ENCODE data around the gene HMGB4. TPM values are rescaled to one million over a fixed set of nuclear protein-coding genes. Genes with fewer than 3 reads are reported as not detected.
A peak's percentile ranks its signal among the peaks of the same experiment; 100 is the strongest.

Gene HMGB4
- total RNA-seq, 1 donor: not detected

DNA sequence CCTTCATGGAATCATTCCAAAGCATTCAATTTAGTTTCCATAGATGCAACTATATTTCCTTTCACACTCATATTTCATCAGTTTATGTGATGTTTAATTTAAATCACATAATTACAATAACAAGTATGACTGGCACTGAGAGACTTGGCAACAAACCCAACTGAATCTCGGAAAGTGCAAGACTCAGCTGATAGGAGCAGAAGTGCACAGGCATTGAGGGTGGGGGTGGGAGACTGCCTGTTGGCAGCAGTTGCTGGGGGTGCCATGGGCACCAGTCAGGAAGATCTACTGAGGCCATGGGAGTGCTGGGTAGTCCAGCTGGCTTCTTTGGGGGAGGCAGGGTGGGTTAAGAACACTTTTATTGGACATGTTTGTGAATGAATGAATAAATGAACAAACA, 10.4 kb upstream of the HMGB4 start:
- no peak overlapping the region for H3K4me3 ChIP-seq (ENCODE audit: low read depth, low read length)
- no peak for TF ChIP-seq CTCF (IDR thresholded peaks at IDR 0.05; ENCODE audit: insufficient read depth, low read length)
- no peak for DNase-seq (ENCODE audit: low read depth)

GRCh38 chr1:33854091-33854490, 9.8 kb upstream of the HMGB4 start:
- TF ChIP-seq CTCF (IDR thresholded peaks at IDR 0.05; ENCODE audit: insufficient read depth, low read length): no peak
- DNase-seq (ENCODE audit: low read depth): no peak
- H3K4me3 ChIP-seq (ENCODE audit: low read depth, low read length): no peak overlapping the region

DNA sequence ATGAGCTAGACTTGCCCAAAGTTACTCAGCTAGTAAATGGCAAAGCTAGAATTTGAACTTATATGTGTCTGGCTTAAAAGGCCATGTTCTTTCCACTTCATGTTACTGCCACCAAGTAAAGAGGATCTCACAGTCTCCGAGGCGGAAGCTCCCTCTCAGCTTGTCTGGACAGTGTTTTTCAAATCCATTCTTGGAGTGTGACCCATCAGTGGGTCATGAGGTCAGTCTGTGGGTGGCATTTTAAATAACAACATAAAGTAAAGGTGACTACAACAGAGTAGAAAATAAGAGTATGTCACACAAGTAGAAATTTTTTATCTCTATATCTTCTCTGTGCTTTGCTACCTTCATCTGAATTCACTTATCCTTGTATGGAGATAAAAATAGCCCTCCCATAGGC, 3.2 kb upstream of the HMGB4 start:
- DNase-seq (ENCODE audit: low read depth): no peak
- no peak overlapping the region for H3K4me3 ChIP-seq (ENCODE audit: low read depth, low read length)
- TF ChIP-seq CTCF (IDR thresholded peaks at IDR 0.05; ENCODE audit: insufficient read depth, low read length): no peak

DNA sequence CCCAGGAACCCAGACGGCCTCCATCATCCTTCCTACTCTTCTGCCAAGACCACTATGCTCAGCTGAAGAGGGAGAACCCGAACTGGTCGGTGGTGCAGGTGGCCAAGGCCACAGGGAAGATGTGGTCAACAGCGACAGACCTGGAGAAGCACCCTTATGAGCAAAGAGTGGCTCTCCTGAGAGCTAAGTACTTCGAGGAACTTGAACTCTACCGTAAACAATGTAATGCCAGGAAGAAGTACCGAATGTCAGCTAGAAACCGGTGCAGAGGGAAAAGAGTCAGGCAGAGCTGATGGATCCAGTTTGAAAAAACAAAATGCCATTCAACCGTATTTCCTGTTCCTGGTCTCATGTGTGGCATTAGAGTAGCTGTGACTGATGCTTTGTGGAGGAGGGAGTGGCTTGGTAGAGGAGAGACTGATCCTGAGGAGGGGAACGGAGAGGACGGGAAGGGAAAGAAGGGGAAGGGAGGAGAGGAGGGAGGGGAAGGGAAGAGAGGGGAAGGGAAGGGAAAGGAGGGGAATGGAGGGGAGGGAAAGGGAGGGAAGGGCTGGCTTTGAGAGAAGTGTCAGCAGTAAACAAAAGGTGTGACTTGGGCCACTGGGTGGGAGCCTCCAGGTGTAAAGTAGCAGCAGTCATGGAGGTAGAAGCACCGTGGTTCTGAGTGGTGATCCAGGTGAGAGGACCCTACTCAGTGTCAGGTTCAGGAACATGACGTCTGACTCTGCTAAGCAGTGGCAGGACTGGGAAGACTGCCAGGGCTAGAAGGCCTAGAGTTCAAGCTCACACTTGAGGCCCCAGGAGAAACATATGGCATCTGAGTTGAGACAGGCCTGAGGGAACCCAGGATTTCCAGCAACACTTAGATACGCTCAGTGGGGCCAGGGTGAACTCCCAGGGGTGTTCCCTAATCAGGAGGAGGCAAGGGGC, 846 bp downstream of the HMGB4 start:
- TF ChIP-seq CTCF (IDR thresholded peaks at IDR 0.05; ENCODE audit: insufficient read depth, low read length): no peak
- DNase-seq (ENCODE audit: low read depth): no peak
- no peak overlapping the region for H3K4me3 ChIP-seq (ENCODE audit: low read depth, low read length)

DNA sequence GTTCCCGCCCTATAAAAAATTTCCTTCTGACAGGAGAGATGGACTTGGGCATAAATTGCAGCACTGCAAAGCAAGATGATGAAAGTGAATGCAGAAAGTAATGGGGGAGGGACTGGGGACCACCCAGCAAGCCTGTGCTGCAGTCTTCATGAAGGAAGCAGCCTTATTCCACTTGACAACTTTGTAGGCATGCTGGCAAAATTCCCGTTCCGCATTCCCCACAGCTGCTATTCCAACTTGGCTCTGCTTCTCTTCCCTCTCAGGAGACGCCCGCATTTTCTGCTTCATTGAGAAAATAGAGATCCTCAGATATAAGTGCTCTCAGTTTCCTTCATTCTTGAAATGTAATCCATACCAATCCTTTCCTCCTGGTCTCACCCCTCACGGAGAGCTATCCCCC, 2.4 kb downstream of the HMGB4 start:
- TF ChIP-seq CTCF (IDR thresholded peaks at IDR 0.05; ENCODE audit: insufficient read depth, low read length): no peak
- H3K4me3 ChIP-seq (ENCODE audit: low read depth, low read length): no peak overlapping the region
- DNase-seq (ENCODE audit: low read depth): peak; percentile 68

- no peak overlapping the region for H3K4me3 ChIP-seq (ENCODE audit: low read depth, low read length)
- TF ChIP-seq CTCF (IDR thresholded peaks at IDR 0.05; ENCODE audit: insufficient read depth, low read length): no peak
- DNase-seq (ENCODE audit: low read depth): no peak
Observed at GRCh38 chr1:33867684-33868083, 3.8 kb downstream of the HMGB4 start.

Measured in fibroblast of the aortic adventitia (primary cell).